Astrocyte of the spinal cord (primary cell): Measurements from ENCODE around the gene PDF.

Source experiments
- DNase-seq: peaks from one replicate; pipeline ENCODE4 v3.0.0; 2011; ENCODE audit warnings: low read depth, low spot score
- H3K4me3 ChIP-seq: 2 replicates; pipeline ENCODE4 v1.5.1; 2011; ENCODE audit warnings: low read depth, mild to moderate bottlenecking, low read length, moderate library complexity
- CTCF ChIP-seq: IDR thresholded peaks from 2 replicates; pipeline ENCODE4 v1.5.1; 2012; ENCODE audit warnings: low read depth, mild to moderate bottlenecking, low read length, inconsistent platforms
- in situ Hi-C: cut with HindIII; loops from 2 replicates; pipeline ENCODE4 v1.10.0; 2017; ENCODE audit warnings: low sequenced_read_pairs

PDF gene

GRCh38 chr16:69323415-69323814 lies 7.0 kb downstream of the PDF start:
- H3K4me3 ChIP-seq: no peak overlapping the region
- in situ Hi-C loops: no loop called here
- no peak for DNase-seq
- no peak for TF ChIP-seq CTCF

GRCh38 chr16:69322343-69322742 lies 8.0 kb downstream of the PDF start:
- no peak for DNase-seq
- H3K4me3 ChIP-seq: no peak overlapping the region
- no peak for TF ChIP-seq CTCF
- in situ Hi-C loops: no loop called here

- TF ChIP-seq CTCF: no peak
- in situ Hi-C loops: no loop called here
Measured at GRCh38 chr16:69321080-69321479, 9.3 kb downstream of the PDF start.

GRCh38 chr16:69320740-69321073 lies 9.7 kb downstream of the PDF start:
- in situ Hi-C loops: no loop called here
- no peak for TF ChIP-seq CTCF
- H3K4me3 ChIP-seq: no peak overlapping the region
- no peak for DNase-seq

More at GRCh38 chr16:69321080-69321479, 9.3 kb downstream of the PDF start:
- no peak overlapping the region for H3K4me3 ChIP-seq
- DNase-seq: no peak

- TF ChIP-seq CTCF: no peak
- no peak overlapping the region for H3K4me3 ChIP-seq
- in situ Hi-C loops: no loop called here
- no peak for DNase-seq
Measured at GRCh38 chr16:69319826-69320739, 10.3 kb downstream of the PDF start.

- no peak overlapping the region for H3K4me3 ChIP-seq
- DNase-seq: no peak
- TF ChIP-seq CTCF: no peak
- in situ Hi-C loops: no loop called here
Measured at GRCh38 chr16:69319381-69319780, 11.0 kb downstream of the PDF start.
